Activated CD8-positive, alpha-beta memory T cell treated with anti-CD3 and anti-CD28 coated beads, Interleukin-2, amount 50 U/mL, for 1 hour (primary cell): ENCODE measurements around the gene PLEKHS1.
"Not testable (repeated sequence)": the region's sequence is repeated elsewhere in the genome, so short reads cannot be mapped to it uniquely, and the experiment has no call there.

ENCODE experiments used
- DNase-seq: peaks from one replicate; pipeline ENCODE4 v3.0.0-alpha.2; 2020; ENCODE audit errors: extremely low read depth

The PLEKHS1 gene

GRCh38 chr10:113788604-113789083 lies 37.2 kb downstream of the PLEKHS1 start:
- no peak for DNase-seq

- DNase-seq = no peak
Observed at GRCh38 chr10:113791691-113792090, 40.2 kb downstream of the PLEKHS1 start.

DNA sequence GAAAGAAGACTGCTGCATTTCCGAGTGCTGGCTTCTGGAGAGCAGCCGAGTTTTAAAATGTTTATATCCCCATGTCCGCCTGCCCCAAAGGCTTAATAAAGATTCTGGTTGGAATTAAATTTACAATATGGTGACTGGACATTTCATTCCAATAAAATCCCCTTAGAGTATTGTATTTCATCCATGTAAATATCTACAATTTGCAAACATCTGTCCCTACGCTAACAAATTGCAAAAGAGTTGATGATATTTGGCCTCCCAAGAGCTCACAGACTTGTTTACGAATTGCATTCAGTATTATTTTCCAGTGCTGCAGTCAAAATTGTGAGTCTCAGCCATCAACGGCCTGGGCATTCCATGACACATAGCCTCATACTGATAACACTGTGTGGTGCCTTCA lies 50.1 kb downstream of the PLEKHS1 start:
- DNase-seq = no peak

DNA sequence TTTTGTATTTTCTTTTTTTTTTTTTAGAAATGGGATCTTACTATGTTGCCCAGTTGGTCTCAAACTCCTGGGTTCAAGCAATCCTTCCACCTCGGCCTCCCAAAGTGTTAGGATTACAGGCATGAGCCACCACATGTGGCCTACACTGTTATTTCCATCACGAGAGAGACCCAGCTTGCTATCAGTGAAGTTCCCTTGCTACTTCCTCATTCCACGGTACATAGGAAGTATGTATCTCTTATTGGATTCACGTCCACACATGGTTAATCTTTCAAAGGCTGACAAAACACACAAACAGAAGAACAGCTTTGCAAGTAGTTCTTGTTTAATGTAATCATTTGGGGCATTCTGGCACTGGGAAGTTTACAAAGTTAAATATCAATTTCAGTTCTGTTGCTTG lies 51.5 kb downstream of the PLEKHS1 start:
- no peak for DNase-seq

DNA sequence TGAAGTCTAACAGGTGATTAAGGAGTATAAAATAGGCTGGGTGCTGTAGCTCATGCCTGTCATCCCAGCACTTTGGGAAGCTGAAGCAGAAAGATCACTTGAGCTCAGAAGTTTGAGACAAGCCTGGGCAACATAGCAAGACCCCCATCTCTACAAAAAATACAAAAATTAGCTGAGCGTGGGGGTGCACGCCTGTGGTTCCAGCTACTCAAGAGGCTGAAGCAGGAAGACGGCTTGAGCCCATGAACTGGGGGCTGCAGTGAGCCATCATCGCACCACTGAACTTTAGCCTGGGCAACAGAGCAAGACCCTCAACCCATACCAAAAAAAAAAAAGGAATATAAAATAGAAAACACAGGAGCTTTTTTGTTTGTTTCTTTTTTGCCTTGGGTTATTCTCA lies 55.0 kb downstream of the PLEKHS1 start:
- DNase-seq = no peak

- no peak for DNase-seq
Observed at GRCh38 chr10:113808168-113808567, 56.7 kb downstream of the PLEKHS1 start.

GRCh38 chr10:113814700-113815099 lies 63.2 kb downstream of the PLEKHS1 start:
- DNase-seq = not testable (repeated sequence)

DNA sequence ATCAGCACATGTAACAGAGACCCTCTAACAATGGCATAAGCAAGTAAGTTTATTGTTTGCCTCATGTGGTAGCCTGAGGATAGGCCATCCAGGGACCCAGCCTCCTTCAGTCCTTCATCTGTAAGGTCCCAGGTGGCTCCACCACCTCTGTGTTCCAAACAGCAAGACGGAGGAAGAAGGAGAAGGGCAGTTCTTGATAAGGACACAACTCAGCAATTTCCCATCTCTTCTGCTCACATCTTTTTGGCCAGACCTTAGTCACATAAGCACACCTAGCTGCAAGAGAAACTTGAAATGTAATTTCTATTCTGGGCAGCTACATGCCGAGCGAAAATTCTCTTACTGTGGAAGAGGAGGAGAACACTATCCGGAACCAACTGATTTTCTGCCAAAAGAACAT lies 68.5 kb downstream of the PLEKHS1 start:
- DNase-seq = no peak

DNA sequence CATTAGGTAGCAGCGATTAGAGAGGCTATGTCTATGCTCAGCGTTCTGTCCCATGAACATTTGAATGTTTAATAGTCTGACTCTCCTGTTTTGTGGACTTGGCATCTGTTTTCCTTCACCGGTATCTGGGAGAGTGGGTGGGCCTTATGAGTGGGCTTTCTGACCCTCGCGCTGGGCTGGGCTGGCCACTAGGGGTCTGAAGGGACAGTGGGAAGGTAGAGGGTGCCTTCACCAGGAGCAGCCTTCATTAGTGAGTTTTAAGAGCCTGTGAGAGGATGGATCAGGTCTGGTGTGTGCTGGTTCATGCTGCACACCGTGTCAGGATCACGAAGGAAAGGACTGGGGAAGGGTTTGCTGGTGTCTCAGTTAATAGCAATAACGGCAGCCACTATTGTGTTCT lies 69.0 kb downstream of the PLEKHS1 start:
- no peak for DNase-seq

GRCh38 chr10:113821306-113821705 lies 69.8 kb downstream of the PLEKHS1 start:
- DNase-seq = not testable (repeated sequence)

- DNase-seq = no peak
Observed at GRCh38 chr10:113822174-113822573, 70.7 kb downstream of the PLEKHS1 start.

- DNase-seq = no peak
Observed at GRCh38 chr10:113823389-113823788, 71.9 kb downstream of the PLEKHS1 start.

DNA sequence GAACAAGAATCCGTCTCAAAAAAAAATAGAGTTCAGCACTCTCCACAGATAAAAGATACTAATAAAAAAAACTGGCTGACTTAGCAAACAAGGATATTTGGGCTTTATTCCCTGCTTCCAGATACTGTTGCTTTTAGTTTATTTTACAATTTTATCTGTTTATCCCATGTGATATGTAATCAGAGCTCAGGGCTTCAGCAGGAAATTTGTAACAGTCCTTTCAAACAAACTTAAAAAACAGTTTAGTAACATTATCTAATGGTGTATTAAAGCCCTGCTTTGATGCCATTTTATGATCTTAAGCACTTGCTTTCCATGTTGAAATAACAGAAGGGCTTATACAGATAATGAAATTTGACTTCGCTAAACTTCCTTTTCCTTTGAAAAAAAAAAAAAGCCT lies 74.3 kb downstream of the PLEKHS1 start:
- no peak for DNase-seq

- not testable (repeated sequence) for DNase-seq
Observed at GRCh38 chr10:113828567-113828966, 77.1 kb downstream of the PLEKHS1 start.
